GM15510 (cell line): ENCODE results near the gene XRCC1.

Experiments used
- POLR2A ChIP-seq: IDR thresholded peaks from 3 replicates; pipeline ENCODE4 v1.6.1; 2011; ENCODE audit warnings: borderline replicate concordance; ENCODE audit not compliant: insufficient read length; ENCODE audit errors: extremely low read depth

Gene XRCC1

GRCh38 chr19:43591904-43592772 is 16.8 kb upstream of the XRCC1 start:
- TF ChIP-seq POLR2A: no peak

GRCh38 chr19:43589678-43590077 is 14.4 kb upstream of the XRCC1 start:
- no peak for TF ChIP-seq POLR2A

GRCh38 chr19:43589277-43589676 is 13.9 kb upstream of the XRCC1 start:
- TF ChIP-seq POLR2A: no peak

GRCh38 chr19:43586346-43586745 is 11.0 kb upstream of the XRCC1 start:
- TF ChIP-seq POLR2A: no peak

GRCh38 chr19:43584484-43584883 is 9.2 kb upstream of the XRCC1 start:
- no peak for TF ChIP-seq POLR2A

- no peak for TF ChIP-seq POLR2A
Observed at GRCh38 chr19:43582495-43582894, 7.2 kb upstream of the XRCC1 start.

- no peak for TF ChIP-seq POLR2A
Observed at GRCh38 chr19:43581467-43581866, 6.1 kb upstream of the XRCC1 start.

GRCh38 chr19:43578787-43579186 is 3.5 kb upstream of the XRCC1 start:
- TF ChIP-seq POLR2A: no peak

GRCh38 chr19:43575955-43576878 is 890 bp upstream of the XRCC1 start:
- TF ChIP-seq POLR2A: no peak

GRCh38 chr19:43574424-43575155 is 737 bp downstream of the XRCC1 start:
- no peak for TF ChIP-seq POLR2A

GRCh38 chr19:43572171-43572588 is 3.1 kb downstream of the XRCC1 start:
- no peak for TF ChIP-seq POLR2A

- no peak for TF ChIP-seq POLR2A
Observed at GRCh38 chr19:43570174-43570791, 5.0 kb downstream of the XRCC1 start.

GRCh38 chr19:43569657-43570056 is 5.7 kb downstream of the XRCC1 start:
- no peak for TF ChIP-seq POLR2A

- no peak for TF ChIP-seq POLR2A
Observed at GRCh38 chr19:43564800-43565199, 10.5 kb downstream of the XRCC1 start.

- no peak for TF ChIP-seq POLR2A
Observed at GRCh38 chr19:43563816-43564457, 11.4 kb downstream of the XRCC1 start.

- no peak for TF ChIP-seq POLR2A
Observed at GRCh38 chr19:43562698-43563241, 12.6 kb downstream of the XRCC1 start.
